Anterior cingulate cortex (tissue), 58 donors: ENCODE data around the gene FAM167B.
"Not testable (repeated sequence)": the region's sequence is repeated elsewhere in the genome, so short reads cannot be mapped to it uniquely, and the experiment has no call there.

ENCODE experiments used
- DNase-seq, 58 donors: peaks; one replicate each; lab custom pipeline; 2025; lab: John Stamatoyannopoulos, UW

The FAM167B gene

GRCh38 chr1:32255072-32256071 is 8.3 kb downstream of the FAM167B start:
- DNase-seq = no peak

GRCh38 chr1:32256473-32257226 is 9.6 kb downstream of the FAM167B start:
- no peak for DNase-seq

- no peak for DNase-seq
Observed at GRCh38 chr1:32257227-32257508, 10.1 kb downstream of the FAM167B start.

GRCh38 chr1:32263236-32263593 is 16.2 kb downstream of the FAM167B start:
- DNase-seq = not testable (repeated sequence)

- no peak for DNase-seq
Observed at GRCh38 chr1:32263744-32264143, 16.7 kb downstream of the FAM167B start.

GRCh38 chr1:32265846-32266245 is 18.8 kb downstream of the FAM167B start:
- DNase-seq = no peak

GRCh38 chr1:32266921-32267591 is 20.0 kb downstream of the FAM167B start:
- no peak for DNase-seq

- no peak for DNase-seq
Observed at GRCh38 chr1:32269744-32270143, 22.7 kb downstream of the FAM167B start.

GRCh38 chr1:32272557-32273390 is 25.8 kb downstream of the FAM167B start:
- DNase-seq = peak in 2 of 58 donors; percentile 12 to 39

- DNase-seq = no peak
Observed at GRCh38 chr1:32273391-32274208, 26.6 kb downstream of the FAM167B start.

- no peak for DNase-seq
Observed at GRCh38 chr1:32274646-32275340, 27.8 kb downstream of the FAM167B start.

- DNase-seq = no peak
Observed at GRCh38 chr1:32275424-32275823, 28.4 kb downstream of the FAM167B start.

- DNase-seq = no peak
Observed at GRCh38 chr1:32276032-32276782, 29.2 kb downstream of the FAM167B start.

- not testable (repeated sequence) for DNase-seq
Observed at GRCh38 chr1:32284777-32285176, 37.8 kb downstream of the FAM167B start.

GRCh38 chr1:32285658-32286057 is 38.6 kb downstream of the FAM167B start:
- DNase-seq = no peak

- DNase-seq = no peak
Observed at GRCh38 chr1:32286763-32287162, 39.7 kb downstream of the FAM167B start.

GRCh38 chr1:32289256-32289655 is 42.2 kb downstream of the FAM167B start:
- no peak for DNase-seq

GRCh38 chr1:32291145-32291707 is 44.2 kb downstream of the FAM167B start:
- no peak for DNase-seq
